Gastroesophageal sphincter (tissue), 4 donors: ENCODE results near the gene SRP68. TPM values are rescaled to one million over a fixed set of nuclear protein-coding genes. Genes with fewer than 3 reads are reported as not detected.

Source experiments
- ATAC-seq: fragments of 150-250 bp; one replicate; pipeline ENCODE4 v1.9.1; 2016; ENCODE audit warnings: mild to moderate bottlenecking, moderate library complexity
- H3K27ac ChIP-seq, 4 donors: fragments of 200-600 bp; sonication (generic) in 3 of 4; 1 replicate in 3 of 4; 2 replicates in 1 of 4; pipeline ENCODE4 v1.5.1; 2016 to 2019
- H3K27me3 ChIP-seq: fragments of 200-600 bp; sonication (generic); one replicate; pipeline ENCODE4 v1.5.1; 2019
- H3K36me3 ChIP-seq, 2 donors: fragments of 200-600 bp; sonication (generic); one replicate each; pipeline ENCODE4 v1.5.1; 2019; ENCODE audit warnings: control low read depth in 1 of 2
- H3K4me1 ChIP-seq, 3 donors: fragments of 200-600 bp; sonication (generic); 1 replicate in 2 of 3; 2 replicates in 1 of 3; pipeline ENCODE4 v1.5.1; 2016 to 2019; ENCODE audit warnings: control low read depth in 2 of 3
- H3K4me3 ChIP-seq, 2 donors: fragments of 200-600 bp; sonication (generic); one replicate each; pipeline ENCODE4 v1.5.1; 2019; ENCODE audit warnings: mild to moderate bottlenecking in 1 of 2, moderate library complexity in 1 of 2
- H3K9me3 ChIP-seq, 3 donors: fragments of 200-600 bp; sonication (generic); one replicate each; pipeline ENCODE4 v1.5.1; 2017 to 2019; ENCODE audit warnings: control low read depth in 2 of 3
- CTCF ChIP-seq, 4 experiments: fragments of 200-600 bp in 2 of 4; fragments of 450-650 bp in 2 of 4; sonication (generic) in 1 of 4; IDR thresholded peaks; one replicate each; pipeline ENCODE4 v1.5.1; 2017 to 2019; ENCODE audit warnings: antibody characterized with exemption in 4 of 4, mild to moderate bottlenecking in 2 of 4, moderate library complexity in 2 of 4
- EP300 ChIP-seq: sonication (generic); formaldehyde crosslinking; IDR thresholded peaks from one replicate; pipeline ENCODE4 v1.6.1; 2017; ENCODE audit warnings: antibody characterized with exemption, mild to moderate bottlenecking
- POLR2A ChIP-seq, 2 donors: fragments of 450-650 bp; IDR thresholded peaks; one replicate each; pipeline ENCODE4 v1.6.1; 2017; ENCODE audit warnings: antibody characterized with exemption in 2 of 2, mild to moderate bottlenecking in 2 of 2, moderate library complexity in 1 of 2
- POLR2AphosphoS5 ChIP-seq: sonication (generic); formaldehyde crosslinking; IDR thresholded peaks from one replicate; pipeline ENCODE4 v1.6.1; 2017; ENCODE audit warnings: antibody characterized with exemption
- WGBS, 2 donors: methylation state at CpG; one replicate each; pipeline ENCODE4 v1.1.5; 2018; ENCODE audit warnings: low coverage in 1 of 2; 5-methylcytosine and 5-hydroxymethylcytosine counted together
- total RNA-seq, 4 donors: library from RNA; depleted of rRNA; stranded (reverse); fragments of >200 nt; gene quantifications; one replicate each; pipeline ENCODE4 v1.1.0, GENCODE V29; 2016

The SRP68 gene
- total RNA-seq, 4 donors from 2014 or later = 43.0 to 63.8 (median 48.7) TPM

GRCh38 chr17:76115138-76115754 lies 42.9 kb upstream of the SRP68 start:
- Histone ChIP-seq H3K4me1 (no peaks in the 10 kb centered on the region), H3K9me3 (no peaks in the 10 kb centered on the region), H3K36me3 (no peaks in the 10 kb centered on the region), H3K27me3 (peaks cover 6% of the 10 kb centered on the region), H3K4me3 (no peak overlapping the region), H3K27ac (no peak overlapping the region)
- 78 to 83% methylated on average over 3 to 7 of the region's 7 CpGs for WGBS, 2 donors
- ATAC-seq = no peak
- TF ChIP-seq POLR2AphosphoS5 = no peak
- no peak for TF ChIP-seq POLR2A (IDR thresholded peaks at IDR 0.05)
- TF ChIP-seq CTCF (IDR thresholded peaks at IDR 0.05) = no peak
- no peak for TF ChIP-seq EP300

- Histone ChIP-seq H3K9me3 (no peaks in the 10 kb centered on the region), H3K4me3 (no peak overlapping the region), H3K4me1 (no peaks in the 10 kb centered on the region), H3K36me3 (no peaks in the 10 kb centered on the region), H3K27ac (no peak overlapping the region), H3K27me3 (peaks cover 4% of the 10 kb centered on the region)
- ATAC-seq = no peak
- TF ChIP-seq EP300 (no peak), CTCF (IDR thresholded peaks at IDR 0.05) (no peak), POLR2AphosphoS5 (no peak), POLR2A (IDR thresholded peaks at IDR 0.05) (no peak)
- 82 to 91% methylated on average over 2 of the region's 2 CpGs for WGBS, 2 donors
Observed at GRCh38 chr17:76111956-76112355, 39.6 kb upstream of the SRP68 start.

- TF ChIP-seq EP300 (no peak), POLR2A (IDR thresholded peaks at IDR 0.05) (no peak), CTCF (IDR thresholded peaks at IDR 0.05) (no peak), POLR2AphosphoS5 (no peak)
- H3K4me1 ChIP-seq = peaks cover 0 to 16% (median 6%) of the 10 kb centered on the region in 3 donors
- WGBS, 2 donors = 79 to 80% methylated on average over 5 to 6 of the region's 6 CpGs
- H3K27ac ChIP-seq = no peak overlapping the region
- no peaks in the 10 kb centered on the region for H3K9me3 ChIP-seq
- ATAC-seq = no peak
- H3K4me3 ChIP-seq = no peak overlapping the region
- H3K27me3 ChIP-seq = peaks cover 4% of the 10 kb centered on the region
- H3K36me3 ChIP-seq = no peaks in the 10 kb centered on the region
Observed at GRCh38 chr17:76107509-76107908, 35.2 kb upstream of the SRP68 start.

GRCh38 chr17:76106703-76107102 lies 34.4 kb upstream of the SRP68 start:
- TF ChIP-seq POLR2A (IDR thresholded peaks at IDR 0.05) = no peak
- no peak for TF ChIP-seq EP300
- TF ChIP-seq CTCF (IDR thresholded peaks at IDR 0.05) = no peak
- TF ChIP-seq POLR2AphosphoS5 = no peak
- Histone ChIP-seq H3K36me3 (peaks cover 0 to 4% of the 10 kb centered on the region in 2 donors), H3K27me3 (no peaks in the 10 kb centered on the region), H3K9me3 (no peaks in the 10 kb centered on the region), H3K27ac (no peak overlapping the region), H3K4me1 (peaks cover 0 to 24% (median 13%) of the 10 kb centered on the region in 3 donors), H3K4me3 (no peak overlapping the region)
- 30 to 75% methylated on average over 1 to 3 of the region's 3 CpGs for WGBS, 2 donors
- no peak for ATAC-seq

GRCh38 chr17:76104896-76105231 lies 32.5 kb upstream of the SRP68 start:
- Histone ChIP-seq H3K36me3 (peaks cover 0 to 23% of the 10 kb centered on the region in 2 donors), H3K27me3 (no peaks in the 10 kb centered on the region), H3K27ac (no peak overlapping the region), H3K9me3 (no peaks in the 10 kb centered on the region), H3K4me3 (no peak overlapping the region), H3K4me1 (peaks cover 0 to 29% (median 13%) of the 10 kb centered on the region in 3 donors)
- TF ChIP-seq CTCF (IDR thresholded peaks at IDR 0.05) (no peak), EP300 (no peak), POLR2AphosphoS5 (no peak), POLR2A (IDR thresholded peaks at IDR 0.05) (no peak)
- no peak for ATAC-seq
- 58% methylated on average over 3 of the region's 5 CpGs; no CpG with 5 or more reads in 1 of the 2 donors for WGBS, 2 donors
